Measurements from ENCODE around the gene KRTAP10-10.

DNA sequence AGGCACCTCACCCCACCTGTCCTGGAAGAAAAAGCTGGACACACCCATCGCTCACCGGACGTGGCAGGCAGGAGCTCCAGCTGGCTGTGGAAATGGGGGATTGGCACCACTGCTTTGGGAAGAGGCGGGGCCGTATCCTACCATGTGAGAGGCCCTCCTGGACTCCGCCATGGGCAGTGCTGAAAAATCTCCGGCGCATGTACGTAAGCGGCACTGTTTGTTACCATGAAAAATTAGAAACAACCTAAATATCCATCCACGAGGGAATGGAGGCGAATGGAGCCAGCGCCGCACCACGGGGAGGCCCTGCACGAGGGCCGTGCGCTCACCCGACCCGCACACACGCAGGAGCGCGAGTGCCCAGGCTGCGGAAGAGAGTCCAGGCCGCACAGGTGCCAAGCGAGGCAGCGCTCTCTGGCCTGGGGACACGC, 22.2 kb upstream of the KRTAP10-10 start:
- TF ChIP-seq, protein P1, sequence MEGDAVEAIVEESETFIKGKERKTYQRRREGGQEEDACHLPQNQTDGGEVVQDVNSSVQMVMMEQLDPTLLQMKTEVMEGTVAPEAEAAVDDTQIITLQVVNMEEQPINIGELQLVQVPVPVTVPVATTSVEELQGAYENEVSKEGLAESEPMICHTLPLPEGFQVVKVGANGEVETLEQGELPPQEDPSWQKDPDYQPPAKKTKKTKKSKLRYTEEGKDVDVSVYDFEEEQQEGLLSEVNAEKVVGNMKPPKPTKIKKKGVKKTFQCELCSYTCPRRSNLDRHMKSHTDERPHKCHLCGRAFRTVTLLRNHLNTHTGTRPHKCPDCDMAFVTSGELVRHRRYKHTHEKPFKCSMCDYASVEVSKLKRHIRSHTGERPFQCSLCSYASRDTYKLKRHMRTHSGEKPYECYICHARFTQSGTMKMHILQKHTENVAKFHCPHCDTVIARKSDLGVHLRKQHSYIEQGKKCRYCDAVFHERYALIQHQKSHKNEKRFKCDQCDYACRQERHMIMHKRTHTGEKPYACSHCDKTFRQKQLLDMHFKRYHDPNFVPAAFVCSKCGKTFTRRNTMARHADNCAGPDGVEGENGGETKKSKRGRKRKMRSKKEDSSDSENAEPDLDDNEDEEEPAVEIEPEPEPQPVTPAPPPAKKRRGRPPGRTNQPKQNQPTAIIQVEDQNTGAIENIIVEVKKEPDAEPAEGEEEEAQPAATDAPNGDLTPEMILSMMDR (IDR thresholded peaks at IDR 0.05 in 4 of 5, conservative IDR thresholded peaks at IDR 0.05 in 1 of 5) = no peak
- no peak for TF ChIP-seq POLR2A (IDR thresholded peaks at IDR 0.05)
